HL-60 (cell line): Measurements from ENCODE around the gene ELL2.

ENCODE experiments used
- CTCF ChIP-seq: IDR thresholded peaks from one replicate; pipeline ENCODE4 v1.5.1; 2011; ENCODE audit warnings: low read length, control low read depth, inconsistent platforms; ENCODE audit not compliant: insufficient read depth
- POLR2AphosphoS5 ChIP-seq: IDR thresholded peaks from 2 replicates; pipeline ENCODE4 v1.6.1; 2012; ENCODE audit warnings: low read depth
- REST ChIP-seq: IDR thresholded peaks from 2 replicates; pipeline ENCODE4 v1.6.1; 2012; ENCODE audit warnings: low read depth; ENCODE audit not compliant: insufficient replicate concordance

- TF ChIP-seq REST, result no peak
- TF ChIP-seq CTCF, result no peak
- no peak for TF ChIP-seq POLR2AphosphoS5
Measured at GRCh38 chr5:95959051-95959887, 2.4 kb downstream of the ELL2 start.
